HG03457 (cell line): Measurements from ENCODE around the gene SERTM1.

Experiments used
- ATAC-seq: cut with Tn5 transposase; IDR thresholded peaks from one replicate; pipeline ENCODE4 v1.9.1; 2021; ENCODE audit warnings: moderate number of reproducible peaks; ENCODE audit not compliant: unreplicated experiment

SERTM1 gene

DNA sequence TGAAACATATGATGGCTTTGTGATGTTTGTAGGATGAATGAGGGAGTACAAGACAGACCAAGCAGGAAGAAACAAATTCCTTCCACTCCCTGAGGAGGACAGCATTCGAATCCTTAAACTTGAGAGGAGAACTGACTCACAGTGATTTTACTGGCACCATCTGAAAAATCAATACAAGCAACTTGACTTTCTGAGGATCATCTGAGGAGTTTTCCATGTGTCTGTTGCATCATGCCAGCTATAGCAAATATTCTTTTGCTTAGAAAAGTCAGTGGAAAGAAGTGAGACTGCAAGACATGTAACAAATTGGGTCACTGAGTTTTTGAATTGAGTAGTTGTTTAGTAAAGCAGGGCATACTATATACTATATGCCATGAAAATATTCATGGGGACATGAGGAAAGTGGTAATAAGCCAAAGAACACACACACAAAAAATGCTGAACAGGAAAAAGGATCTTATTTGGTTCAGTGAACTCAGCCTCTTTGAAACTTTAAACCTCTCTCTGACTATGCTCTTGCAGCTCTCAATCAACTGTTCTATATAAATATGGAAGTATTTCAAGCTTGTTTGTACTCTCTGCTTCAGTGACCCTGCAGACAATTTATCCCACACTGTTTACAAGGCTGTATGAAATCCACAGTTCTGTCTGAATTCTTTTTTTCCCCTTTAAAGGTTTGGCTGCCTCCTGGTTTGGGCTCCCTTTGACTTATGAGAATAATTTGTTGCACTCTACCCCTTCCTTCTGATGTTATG lies 35.5 kb downstream of the SERTM1 start:
- ATAC-seq = no peak

DNA sequence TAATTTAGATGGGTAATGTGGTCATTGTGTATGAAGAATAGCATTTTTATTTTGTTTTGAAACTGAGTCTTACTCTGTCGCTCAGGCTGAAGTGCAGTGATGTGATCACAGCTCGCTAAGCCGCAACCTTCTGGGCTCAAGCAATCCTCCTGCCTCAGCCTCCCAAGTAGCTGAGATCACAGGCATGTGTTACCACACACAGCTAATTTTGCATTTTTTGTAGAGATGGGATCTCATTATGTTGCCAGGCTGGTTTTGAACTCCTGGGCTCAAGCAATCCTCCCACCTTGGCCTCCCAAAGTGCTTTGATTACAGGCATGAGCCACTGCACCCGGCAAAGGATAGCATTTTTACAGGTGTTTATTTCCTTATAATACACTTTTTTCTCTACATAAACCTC lies 36.6 kb downstream of the SERTM1 start:
- no peak for ATAC-seq

DNA sequence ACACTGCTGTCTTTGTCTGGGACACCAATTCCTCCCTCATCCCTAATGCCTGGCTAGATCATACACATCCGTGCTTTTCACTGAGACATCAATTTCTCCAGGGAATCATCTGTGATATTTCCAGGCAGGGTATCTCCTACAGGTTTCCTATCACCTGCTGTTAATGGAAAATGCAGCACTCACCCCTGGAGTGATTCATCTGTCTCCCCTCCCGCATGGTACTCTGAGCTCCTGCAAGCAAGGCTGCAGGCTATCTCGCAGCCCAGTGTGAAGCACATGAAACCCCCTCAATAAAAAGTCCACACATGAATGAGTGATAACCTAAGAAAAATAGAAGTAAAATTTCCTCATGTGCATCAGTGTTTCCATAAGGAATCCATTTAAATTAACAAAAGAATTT lies 38.5 kb downstream of the SERTM1 start:
- ATAC-seq = no peak

DNA sequence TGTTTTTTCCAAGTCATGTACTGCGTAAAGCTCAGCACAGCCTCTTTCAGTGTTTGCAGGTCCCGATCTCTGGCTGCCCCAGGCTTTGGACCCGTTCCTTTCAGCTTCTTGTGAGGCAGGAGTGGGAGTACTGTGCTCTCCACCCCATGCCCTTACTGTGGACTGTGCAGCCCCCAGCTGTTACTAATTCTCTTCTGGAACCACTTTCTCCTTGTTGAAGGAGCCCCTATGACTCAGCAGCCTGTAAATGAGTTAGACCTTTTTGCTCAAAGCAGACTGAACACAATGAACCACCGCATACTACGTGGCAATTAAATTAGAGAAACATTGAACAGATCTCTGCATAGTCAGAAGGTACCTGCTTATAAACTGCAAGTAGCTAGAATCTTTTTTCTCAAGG lies 39.0 kb downstream of the SERTM1 start:
- no peak for ATAC-seq

DNA sequence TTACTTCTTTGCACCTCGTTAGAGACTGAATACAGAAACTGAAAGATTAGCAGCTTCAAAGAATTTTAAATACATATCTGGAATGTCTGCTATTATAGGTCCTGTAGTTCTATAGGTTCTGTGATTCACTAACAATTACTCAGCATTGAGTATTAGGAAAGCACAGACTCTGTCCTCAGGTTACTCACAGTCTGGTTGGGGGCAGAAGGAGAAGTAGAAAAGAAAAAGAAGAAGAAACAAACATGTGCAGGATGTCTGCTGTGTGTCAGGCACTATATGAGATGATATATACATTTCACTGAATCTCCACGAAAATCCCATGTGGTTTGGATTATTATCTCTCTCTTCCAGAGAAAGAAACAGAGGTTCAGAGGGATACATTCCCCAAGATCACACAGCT lies 40.1 kb downstream of the SERTM1 start:
- no peak for ATAC-seq

DNA sequence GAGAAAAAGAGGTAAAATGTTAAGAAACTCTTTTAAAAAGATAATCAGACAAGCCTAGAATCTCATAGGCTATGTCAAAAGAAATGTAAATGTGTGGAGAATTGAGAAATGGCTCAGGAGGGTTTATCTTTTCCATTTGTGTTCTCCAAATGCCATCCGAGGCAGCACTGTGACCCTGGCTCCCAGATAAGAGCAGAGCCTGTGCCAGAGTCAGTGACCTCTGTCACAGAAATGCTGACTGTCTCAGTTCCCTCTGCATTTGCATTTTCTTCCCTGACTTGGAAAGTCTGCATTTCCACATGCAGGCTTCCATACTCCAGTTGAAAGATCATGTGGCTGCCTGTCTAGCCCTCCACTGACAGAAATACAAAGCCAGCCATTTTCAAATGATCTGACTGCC lies 42.0 kb downstream of the SERTM1 start:
- ATAC-seq = no peak

DNA sequence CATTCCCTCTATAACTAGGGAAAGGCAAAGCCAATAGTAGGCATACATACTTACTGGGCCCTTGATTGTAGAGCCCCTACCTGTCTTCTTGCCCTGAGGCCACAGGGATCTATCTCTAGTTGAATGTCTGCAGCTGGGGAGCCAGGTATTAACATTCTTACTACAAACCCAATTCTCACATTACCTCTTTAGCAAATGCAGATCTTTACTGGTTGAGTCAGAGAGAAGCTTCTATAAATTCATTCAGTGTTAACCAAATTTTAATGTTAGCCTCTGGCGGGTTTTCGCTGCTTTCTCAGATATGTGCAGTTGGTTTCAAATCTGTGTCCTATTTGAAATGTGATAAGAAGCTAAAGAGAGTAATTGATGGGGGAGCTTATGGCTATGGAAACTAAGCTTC lies 43.2 kb downstream of the SERTM1 start:
- no peak for ATAC-seq

DNA sequence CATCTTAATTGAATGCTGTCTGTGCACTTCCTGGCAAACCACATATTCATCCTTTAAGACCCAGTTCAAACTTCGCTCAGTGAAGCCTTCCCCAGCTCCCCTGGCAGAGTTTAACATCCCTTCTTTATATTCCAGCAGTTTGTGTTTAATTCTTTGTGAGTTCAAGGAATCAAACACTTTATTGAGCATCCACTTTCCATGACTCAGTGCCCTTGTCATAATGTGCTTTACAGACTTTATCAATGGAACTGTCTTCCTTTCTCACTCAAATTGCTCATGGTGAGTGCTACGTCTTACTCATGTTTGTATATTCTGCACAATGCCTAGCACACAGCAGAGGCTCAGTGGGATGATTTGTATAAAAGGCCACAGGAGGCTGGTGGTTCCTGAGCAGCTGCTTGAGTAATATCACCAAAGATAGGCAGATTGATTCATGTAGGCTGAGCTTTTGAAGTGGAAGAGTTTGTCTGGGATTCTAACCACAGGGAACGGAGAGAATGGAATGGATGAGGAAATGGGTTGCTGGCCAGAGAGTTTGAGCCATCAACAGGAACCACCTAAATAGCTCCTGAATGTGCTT lies 44.2 kb downstream of the SERTM1 start:
- no peak for ATAC-seq

DNA sequence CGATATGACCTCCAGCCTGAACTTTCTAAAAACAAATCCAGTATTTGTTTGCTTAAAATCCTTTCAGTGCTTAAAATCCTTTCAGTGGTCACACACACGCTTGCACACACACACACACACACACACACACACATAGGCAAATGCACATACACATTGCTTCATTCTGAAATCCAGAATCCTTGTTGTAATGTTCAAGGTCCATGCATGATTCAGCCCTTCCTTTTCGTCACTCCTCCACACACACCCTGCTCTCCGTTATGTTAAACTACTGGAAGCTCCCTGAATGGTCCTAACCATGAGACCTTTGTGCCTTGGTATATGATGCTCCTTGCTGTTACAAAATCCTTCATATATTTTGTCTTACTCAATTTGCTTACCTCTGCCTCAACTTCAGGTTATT lies 44.9 kb downstream of the SERTM1 start:
- ATAC-seq = no peak

DNA sequence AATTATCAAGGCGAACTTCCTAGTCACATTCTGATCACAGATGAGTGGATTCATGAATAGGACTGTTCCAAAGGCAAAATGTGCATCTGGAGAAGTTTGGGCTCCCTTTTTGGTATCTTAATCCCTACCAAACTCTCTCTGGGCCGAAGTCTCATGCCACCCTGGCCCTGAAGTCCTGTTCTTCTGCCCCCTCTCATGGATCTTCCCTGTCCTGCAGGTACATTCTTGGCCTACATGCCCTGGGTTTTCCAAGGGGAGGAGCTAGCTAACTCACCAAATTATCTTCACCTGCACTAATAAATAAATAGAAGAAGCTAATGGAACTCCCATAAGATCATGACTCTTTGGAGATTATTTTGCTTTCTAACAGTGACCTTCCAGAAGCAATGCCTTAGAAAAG lies 50.3 kb downstream of the SERTM1 start:
- ATAC-seq = no peak

DNA sequence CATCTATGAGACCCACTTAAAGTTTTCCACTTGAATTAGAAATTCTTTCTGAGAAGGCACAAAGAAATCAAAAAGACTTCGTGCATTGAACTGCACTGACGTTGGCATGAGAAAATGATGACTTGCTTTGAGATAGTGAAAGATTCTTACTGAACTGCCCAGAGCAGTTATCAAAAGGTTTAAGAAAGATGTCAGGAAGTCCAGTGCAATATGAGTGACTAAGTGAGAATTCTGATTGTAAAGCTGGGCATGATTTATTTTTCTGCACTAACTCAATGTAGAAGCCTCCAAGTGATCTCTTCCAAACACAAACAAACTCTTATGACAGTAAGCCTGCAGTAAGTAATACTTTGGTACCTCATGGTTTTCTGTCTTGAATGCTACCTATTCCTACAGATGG lies 52.1 kb downstream of the SERTM1 start:
- no peak for ATAC-seq

DNA sequence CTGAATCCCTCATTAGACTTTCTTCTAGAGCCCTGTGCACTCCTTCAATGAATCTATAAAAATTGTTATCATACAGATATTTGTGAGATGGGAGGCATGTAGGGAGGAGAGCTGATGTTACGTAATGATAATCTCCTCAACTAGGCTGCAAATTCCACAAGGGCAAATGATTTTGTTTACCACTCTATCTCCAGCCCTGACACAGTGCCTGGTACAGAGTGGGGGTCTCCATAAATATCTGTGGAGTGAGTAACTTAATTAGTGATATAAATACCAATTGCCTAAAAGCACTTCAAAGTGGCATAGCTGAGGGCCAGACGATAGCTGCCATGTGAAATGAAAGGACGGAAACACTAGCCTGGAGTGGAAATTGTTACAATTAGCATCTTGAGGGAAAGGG lies 54.2 kb downstream of the SERTM1 start:
- ATAC-seq = no peak

DNA sequence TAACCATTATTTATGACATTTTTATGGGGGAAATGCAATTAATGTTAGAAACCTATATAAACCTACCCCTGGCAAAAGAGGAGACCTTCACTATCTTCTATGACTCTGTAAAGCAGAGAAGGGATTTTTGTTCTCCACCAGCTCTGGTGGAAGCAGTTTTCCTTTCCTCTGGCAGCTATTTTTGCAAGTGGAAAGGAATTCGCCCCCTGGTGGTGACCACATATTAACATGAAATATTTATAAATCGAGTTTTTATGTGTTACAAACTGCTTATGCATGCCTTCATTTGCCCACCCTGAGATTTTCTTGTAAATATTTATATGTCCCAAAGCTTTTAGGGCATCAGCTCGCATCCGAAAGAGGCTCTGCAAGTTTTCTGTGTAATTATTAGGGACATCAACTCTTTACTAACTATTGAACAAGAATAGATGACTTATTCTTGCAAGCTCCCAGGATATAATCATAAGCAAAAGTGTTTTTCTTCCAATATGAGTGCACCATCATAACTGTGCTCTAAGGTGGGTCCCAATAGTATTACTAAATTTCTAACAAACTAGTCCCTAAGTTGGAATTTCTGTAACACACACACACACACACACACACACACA lies 62.4 kb downstream of the SERTM1 start:
- ATAC-seq = no peak

DNA sequence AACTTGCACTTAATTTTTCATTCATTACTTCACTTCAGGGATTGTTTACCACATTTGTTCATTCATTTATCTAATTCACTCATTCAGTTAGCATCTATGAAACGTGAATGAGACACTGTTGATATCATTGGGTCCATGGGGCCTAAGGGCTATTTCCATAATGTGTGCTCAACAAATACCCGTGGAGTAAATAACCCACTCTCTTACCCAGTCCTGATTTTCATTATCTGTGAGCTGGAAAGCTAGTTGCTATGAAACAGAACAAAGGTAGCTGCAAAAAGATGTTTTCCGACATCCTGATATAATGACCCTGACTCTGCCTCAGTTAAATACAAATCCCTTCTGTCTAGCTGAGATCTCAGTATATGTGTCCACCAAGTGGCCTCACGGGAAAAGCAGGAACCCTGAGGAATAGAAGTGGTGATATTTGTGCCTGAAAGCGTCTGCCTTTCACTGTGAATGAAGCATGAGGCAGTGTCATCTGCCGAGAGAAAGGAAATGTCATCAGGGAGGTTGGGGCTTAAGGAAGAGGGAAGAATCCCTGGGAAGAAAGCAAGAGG lies 63.8 kb downstream of the SERTM1 start:
- no peak for ATAC-seq

DNA sequence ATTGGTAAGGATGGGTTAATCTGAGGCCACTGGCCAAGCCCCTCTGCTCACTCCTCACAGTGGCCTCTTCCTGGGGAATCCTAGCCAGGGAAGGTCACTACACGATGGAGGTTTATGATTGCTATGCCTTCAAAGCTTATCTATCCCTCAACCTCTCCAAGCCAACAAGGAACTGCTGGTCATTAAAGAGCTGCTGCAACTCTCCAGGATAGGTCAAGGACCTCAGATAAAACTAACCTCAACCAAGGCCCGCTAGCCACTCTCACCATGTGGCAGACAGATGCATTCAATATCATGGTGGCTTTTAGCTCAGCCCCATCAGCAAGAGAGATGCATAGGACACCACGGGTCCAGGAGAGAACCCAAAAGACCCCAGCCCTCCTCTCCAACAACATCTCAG lies 71.6 kb downstream of the SERTM1 start:
- ATAC-seq = no peak

DNA sequence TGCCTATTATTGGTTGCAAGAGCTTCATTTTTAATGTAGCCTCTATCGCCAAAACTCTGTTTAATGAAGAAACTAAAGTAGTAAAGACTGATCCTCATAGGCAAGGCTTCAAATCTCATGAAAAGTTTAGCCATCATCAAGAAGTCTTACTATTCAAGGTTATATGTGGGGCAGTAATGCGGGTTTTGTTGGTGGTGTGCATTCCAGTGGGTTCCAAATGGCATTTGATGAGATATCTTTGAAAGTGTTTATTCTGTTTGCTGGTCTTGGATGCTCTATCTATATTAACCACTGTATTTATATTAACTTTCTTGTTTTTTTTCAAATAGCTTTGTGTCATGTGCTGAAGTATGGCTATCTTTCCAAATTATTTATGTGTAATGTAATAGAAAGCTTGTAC lies 72.2 kb downstream of the SERTM1 start:
- ATAC-seq = no peak
